BLaER1 treated with 17β-estradiol and CSF1 and Interleukin-3, amounts not matched to agents 10 nM and 100 nM (cell line): ENCODE results near the gene WIZ.

Experiments used
- H3K27ac ChIP-seq, 11 experiments: shearing (Covaris generic); formaldehyde crosslinking; 2 replicates each; pipeline ENCODE4 v1.8.1; 2022
- H3K27me3 ChIP-seq, 11 experiments: shearing (Covaris generic); formaldehyde crosslinking; 2 replicates each; pipeline ENCODE4 v1.8.1; 2022
- H3K36me3 ChIP-seq, 11 experiments: shearing (Covaris generic); formaldehyde crosslinking; 2 replicates each; pipeline ENCODE4 v1.8.1; 2022
- H3K4me1 ChIP-seq, 10 experiments: shearing (Covaris generic); formaldehyde crosslinking; 2 replicates each; pipeline ENCODE4 v1.8.1; 2022
- H3K4me2 ChIP-seq, 11 experiments: shearing (Covaris generic); formaldehyde crosslinking; 2 replicates each; pipeline ENCODE4 v1.8.1; 2022
- H3K4me3 ChIP-seq, 10 experiments: shearing (Covaris generic); formaldehyde crosslinking; 2 replicates each; pipeline ENCODE4 v1.8.1; 2022
- H3K9ac ChIP-seq, 11 experiments: shearing (Covaris generic); formaldehyde crosslinking; 2 replicates each; pipeline ENCODE4 v1.8.1; 2022
- H3K9me3 ChIP-seq, 11 experiments: shearing (Covaris generic); formaldehyde crosslinking; replicated peaks in 1 of 11; 2 replicates each; pipeline ENCODE4 v1.8.1; 2022
- H4K20me1 ChIP-seq, 11 experiments: shearing (Covaris generic); formaldehyde crosslinking; 2 replicates each; pipeline ENCODE4 v1.8.1; 2022
- Cebpa-rat ChIP-seq, 11 experiments: shearing (Covaris generic); IDR thresholded peaks; 2 replicates each; pipeline ENCODE4 v1.8.1; 2022

Gene WIZ

DNA sequence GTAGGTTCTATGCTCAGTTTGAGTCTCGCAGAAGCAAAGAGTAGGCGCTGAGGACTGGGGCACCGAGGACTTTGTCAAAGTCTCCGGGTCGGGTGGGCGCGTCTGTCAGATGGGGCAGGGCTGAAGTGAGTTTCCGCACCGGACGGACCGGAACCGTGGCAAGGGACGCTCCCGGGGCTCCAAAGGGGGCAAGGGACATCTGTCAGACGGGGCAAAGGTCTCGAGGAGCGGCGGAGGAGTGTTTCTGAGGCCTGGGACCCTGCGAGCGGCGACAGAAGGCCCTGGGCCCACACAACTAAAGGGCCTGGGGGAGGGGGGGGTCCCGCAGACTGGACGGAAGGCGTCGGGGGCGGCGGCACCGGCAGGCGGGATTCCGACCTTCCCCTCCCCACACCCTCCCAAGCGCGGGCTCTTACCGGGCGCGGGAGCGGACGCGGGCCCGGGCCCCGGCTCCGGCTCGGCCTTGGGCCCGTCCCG is 17.7 kb downstream of the WIZ start:
- peaks cover 27 to 65% (median 52%) of the 10 kb centered on the region in 10 experiments for H3K4me1 ChIP-seq
- H3K36me3 ChIP-seq = peaks cover 27 to 41% (median 41%) of the 10 kb centered on the region in 11 experiments
- TF ChIP-seq Cebpa-rat (IDR thresholded peaks at IDR 0.05) = no peak
- H3K9me3 ChIP-seq = no peaks in the 10 kb centered on the region; a peak in 1 of 22 replicates
- H3K4me3 ChIP-seq = peak overlapping the region; percentile 70 to 98 (median 94)
- no peaks in the 10 kb centered on the region for H3K27me3 ChIP-seq
- H3K4me2 ChIP-seq = peak overlapping the region; percentile 87 to 100 (median 97)
- H4K20me1 ChIP-seq = peaks cover 0 to 50% (median 47%) of the 10 kb centered on the region in 11 experiments; a peak in 20 of 22 replicates
- peak overlapping the region; percentile 80 to 99 (median 95) for H3K27ac ChIP-seq
- peak overlapping the region; percentile 90 to 100 (median 97) for H3K9ac ChIP-seq

DNA sequence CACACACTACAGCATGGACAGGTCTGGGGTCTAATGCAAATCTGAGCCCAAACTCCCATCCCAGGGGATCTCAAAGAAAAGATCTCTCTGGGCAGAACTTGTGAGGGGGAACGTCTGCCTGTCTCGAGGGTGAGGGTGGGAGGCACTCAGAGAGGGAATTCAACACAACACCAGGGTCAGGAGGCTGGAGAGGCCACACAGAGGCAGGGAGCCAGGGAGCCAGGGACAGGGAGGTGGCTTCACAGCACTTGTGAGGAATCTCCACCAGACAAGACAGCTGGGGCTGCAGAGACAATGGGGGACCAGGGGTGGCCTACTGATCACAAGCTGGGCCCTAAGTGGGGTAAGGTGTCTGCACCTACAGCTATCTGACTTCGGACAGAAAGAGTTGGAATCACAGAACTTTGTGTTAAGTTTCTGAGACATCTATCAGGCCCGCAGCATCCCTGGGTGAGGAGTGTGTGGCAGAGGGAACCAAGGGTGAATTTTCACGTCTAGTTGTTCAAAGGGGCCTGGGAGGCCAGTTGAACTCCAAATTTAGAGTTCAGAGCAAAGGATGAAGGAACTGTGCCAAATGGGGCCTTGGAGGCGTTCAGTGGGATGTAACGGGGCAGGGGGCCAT is 18.2 kb downstream of the WIZ start:
- H3K4me3 ChIP-seq = peak overlapping the region; percentile 70 to 98 (median 94)

DNA sequence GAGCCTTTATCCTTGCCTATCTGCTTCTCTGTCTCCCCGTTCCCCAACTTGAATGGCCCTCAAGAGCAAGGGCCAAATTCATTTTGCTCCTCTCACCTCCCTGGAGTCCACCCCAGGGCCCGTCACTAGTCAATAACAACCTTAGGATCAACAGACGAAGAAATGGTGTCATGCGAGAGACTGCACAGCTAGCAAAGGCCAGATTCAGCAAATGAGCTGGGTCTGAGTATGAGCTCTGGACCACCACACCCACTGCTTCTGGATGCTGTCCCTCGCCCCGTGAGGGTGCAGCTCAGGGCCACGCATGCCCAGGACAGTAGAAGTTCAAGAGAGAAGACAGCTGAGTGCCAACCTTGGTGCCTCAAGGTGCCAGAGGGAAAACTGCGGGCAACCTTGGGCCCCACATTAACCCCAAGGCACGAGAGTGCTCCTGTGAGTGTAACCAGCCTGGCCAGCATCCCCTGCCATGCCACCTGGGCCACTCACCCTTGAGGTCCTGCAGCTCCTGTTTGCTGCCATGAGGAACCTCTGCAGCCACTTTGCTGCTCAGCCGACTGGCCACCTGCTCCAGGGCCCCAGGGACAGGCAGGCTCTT is 19.1 kb downstream of the WIZ start:
- Histone ChIP-seq H3K4me2 (peak overlapping the region; percentile 87 to 100 (median 97)), H4K20me1 (peaks cover 0 to 62% (median 57%) of the 10 kb centered on the region in 11 experiments; a peak in 20 of 22 replicates), H3K27ac (peak overlapping the region in 10 of 11 experiments; percentile 11 to 99 (median 94); a peak in 11 of 22 replicates), H3K27me3 (no peaks in the 10 kb centered on the region), H3K9me3 (peaks cover 0 to 10% (median 0%) of the 10 kb centered on the region in 11 experiments; a peak in 1 of 22 replicates), H3K4me3 (peak overlapping the region; percentile 70 to 98 (median 94); a peak in 19 of 20 replicates), H3K9ac (peak overlapping the region; percentile 90 to 100 (median 97); a peak in 21 of 22 replicates), H3K36me3 (peaks cover 40 to 55% (median 53%) of the 10 kb centered on the region in 11 experiments), H3K4me1 (peaks cover 24 to 52% (median 40%) of the 10 kb centered on the region in 10 experiments)
- TF ChIP-seq Cebpa-rat (IDR thresholded peaks at IDR 0.05) = no peak

More for the DNA sequence above, 18.2 kb downstream of the WIZ start:
- no peak for TF ChIP-seq Cebpa-rat (IDR thresholded peaks at IDR 0.05)
- peak overlapping the region; percentile 80 to 99 (median 95) for H3K27ac ChIP-seq
- peaks cover 26 to 61% (median 48%) of the 10 kb centered on the region in 10 experiments for H3K4me1 ChIP-seq
- H4K20me1 ChIP-seq = peaks cover 0 to 56% (median 52%) of the 10 kb centered on the region in 11 experiments; a peak in 20 of 22 replicates
- H3K27me3 ChIP-seq = no peaks in the 10 kb centered on the region
- peaks cover 33 to 47% (median 45%) of the 10 kb centered on the region in 11 experiments for H3K36me3 ChIP-seq
- H3K4me2 ChIP-seq = peak overlapping the region; percentile 87 to 100 (median 97)
- peaks cover 0 to 4% (median 0%) of the 10 kb centered on the region in 11 experiments; a peak in 1 of 22 replicates for H3K9me3 ChIP-seq
- peak overlapping the region; percentile 90 to 100 (median 97) for H3K9ac ChIP-seq

DNA sequence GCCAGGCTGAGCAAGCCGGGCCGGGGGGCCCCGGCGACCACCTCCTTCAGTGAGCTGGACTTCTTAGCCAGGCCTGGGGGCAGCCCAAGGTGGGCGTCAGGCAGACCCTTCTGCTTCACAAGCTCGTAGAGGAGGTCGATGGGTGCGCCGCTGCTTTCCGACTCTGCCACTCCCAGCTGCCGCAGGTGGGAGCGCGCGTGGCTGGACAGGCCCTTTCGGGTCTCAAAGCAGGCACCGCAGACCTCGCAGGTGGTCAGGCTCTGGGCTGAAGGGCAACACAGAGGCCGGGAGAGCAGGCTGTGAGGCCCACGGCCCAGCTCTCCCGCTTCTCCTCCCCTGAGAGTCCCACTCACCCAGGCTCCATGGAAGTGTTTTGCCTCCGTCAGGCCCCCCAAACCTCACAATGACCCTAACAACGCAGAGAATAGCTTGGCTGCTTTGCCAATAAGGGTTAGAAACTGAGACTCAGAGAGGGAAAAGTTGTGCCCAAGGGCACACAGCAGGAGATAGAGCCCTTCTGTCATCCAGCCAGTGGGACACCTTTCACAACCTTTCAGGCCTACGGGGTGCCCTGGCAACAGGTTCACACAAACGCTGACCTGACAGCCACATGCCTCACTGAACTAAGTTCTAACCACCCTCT is 19.8 kb downstream of the WIZ start:
- peak overlapping the region in 2 of 10 experiments; percentile 6 to 97; a peak in 1 of 20 replicates for H3K4me3 ChIP-seq
- peak overlapping the region; percentile 87 to 100 (median 97); a peak in 21 of 22 replicates for H3K4me2 ChIP-seq
- no peak for TF ChIP-seq Cebpa-rat (IDR thresholded peaks at IDR 0.05)

DNA sequence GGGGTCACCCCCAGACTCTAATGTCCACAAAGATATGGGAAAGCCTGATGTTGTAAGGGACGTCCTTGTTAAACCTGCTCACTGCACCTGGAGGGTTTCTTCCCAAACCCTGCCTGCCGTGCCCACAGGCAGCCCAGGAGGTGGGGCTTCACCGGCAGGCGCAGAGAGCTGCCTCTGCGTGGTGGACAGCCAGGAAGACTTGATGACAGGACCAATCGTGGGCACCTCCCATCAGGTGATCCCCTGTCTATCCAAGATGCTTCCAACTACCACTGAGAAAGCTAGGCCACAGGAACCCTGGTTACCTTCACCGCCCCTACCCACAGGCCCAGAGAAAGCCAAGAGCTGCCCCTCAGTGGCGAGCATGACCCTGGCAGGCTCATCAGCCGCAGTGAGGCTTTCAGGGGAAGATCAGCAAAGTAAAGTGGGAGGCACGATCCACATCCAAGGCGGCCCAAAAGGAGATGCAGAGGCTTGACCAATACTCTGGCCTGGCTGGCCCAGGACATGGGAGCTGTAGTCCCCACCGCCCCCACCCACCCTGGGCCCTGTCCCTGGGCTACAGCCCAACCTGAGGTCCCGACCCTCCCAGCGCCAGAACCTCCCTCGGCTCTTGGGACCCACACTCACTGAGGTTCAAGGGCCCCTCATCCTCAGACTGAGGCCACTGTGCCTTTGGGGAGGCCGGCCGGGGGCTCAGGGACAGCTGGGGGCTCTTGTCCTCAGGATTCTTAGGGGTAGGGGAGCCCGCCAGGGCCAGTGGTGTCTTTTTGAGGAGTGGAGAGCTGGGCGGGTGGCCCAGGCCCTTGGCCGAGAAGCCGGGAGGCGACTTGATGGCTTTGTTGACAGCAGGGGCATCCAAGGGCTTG is 20.6 kb downstream of the WIZ start:
- no peak for TF ChIP-seq Cebpa-rat (IDR thresholded peaks at IDR 0.05)
- Histone ChIP-seq H3K9me3 (peaks cover 0 to 22% (median 9%) of the 10 kb centered on the region in 11 experiments; a peak in 14 of 22 replicates), H3K4me3 (no peak overlapping the region), H3K27me3 (no peaks in the 10 kb centered on the region), H3K4me2 (0 out of 22 replicates have a peak overlapping the region, but pooled peaks of 1 of the 11 experiments have one; percentile 98), H3K36me3 (peaks cover 55 to 70% (median 67%) of the 10 kb centered on the region in 11 experiments), H3K27ac (peak overlapping the region in 1 of 11 experiments; percentile 2; a peak in 2 of 22 replicates), H4K20me1 (peaks cover 0 to 76% (median 60%) of the 10 kb centered on the region in 11 experiments; a peak in 20 of 22 replicates), H3K4me1 (peaks cover 24 to 37% (median 27%) of the 10 kb centered on the region in 10 experiments), H3K9ac (peak overlapping the region in 8 of 11 experiments; percentile 97 to 100 (median 98); a peak in 9 of 22 replicates)

More for the DNA sequence above, 19.8 kb downstream of the WIZ start:
- Histone ChIP-seq H3K27me3 (no peaks in the 10 kb centered on the region), H3K4me1 (peaks cover 24 to 45% (median 33%) of the 10 kb centered on the region in 10 experiments), H3K36me3 (peaks cover 47 to 62% (median 59%) of the 10 kb centered on the region in 11 experiments), H3K9me3 (peaks cover 0 to 14% (median 2%) of the 10 kb centered on the region in 11 experiments; a peak in 13 of 22 replicates), H3K27ac (peak overlapping the region in 4 of 11 experiments; percentile 8 to 95 (median 87); a peak in 4 of 22 replicates), H3K9ac (peak overlapping the region; percentile 90 to 100 (median 97); a peak in 20 of 22 replicates), H4K20me1 (peaks cover 0 to 68% (median 60%) of the 10 kb centered on the region in 11 experiments; a peak in 20 of 22 replicates)

DNA sequence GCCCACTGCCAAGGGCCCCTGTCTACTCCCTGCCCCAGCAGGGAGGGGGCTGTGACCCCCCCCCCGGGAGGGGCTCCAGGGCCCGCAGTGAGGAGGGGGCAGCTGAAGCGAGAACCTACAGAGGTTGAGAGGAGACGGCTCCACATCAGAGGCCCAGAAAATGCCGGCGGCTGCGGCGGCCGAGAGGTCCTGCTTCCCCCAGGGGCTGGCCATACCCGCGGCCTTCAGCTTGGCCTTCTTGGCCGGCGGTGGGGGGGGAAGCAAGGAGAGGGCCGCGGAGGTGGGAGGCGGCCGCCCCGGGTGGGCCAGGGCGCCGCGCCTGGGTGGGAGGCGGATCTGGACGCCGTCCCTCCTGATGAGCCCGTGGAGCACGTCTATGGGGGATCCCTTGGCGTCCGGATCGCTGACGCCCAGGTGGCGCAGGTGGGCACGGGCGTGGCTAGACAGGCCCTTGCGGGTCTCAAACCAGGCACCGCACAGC is 21.7 kb downstream of the WIZ start:
- peaks cover 22 to 32% (median 25%) of the 10 kb centered on the region in 10 experiments for H3K4me1 ChIP-seq
- H3K9ac ChIP-seq = peak overlapping the region in 1 of 11 experiments; percentile 32; a peak in 2 of 22 replicates
- H3K27ac ChIP-seq = 0 out of 22 replicates have a peak overlapping the region, but pooled peaks of 1 of the 11 experiments have one; percentile 2
- H3K4me2 ChIP-seq = no peak overlapping the region
- H3K4me3 ChIP-seq = no peak overlapping the region
- peaks cover 0 to 85% (median 65%) of the 10 kb centered on the region in 11 experiments; a peak in 20 of 22 replicates for H4K20me1 ChIP-seq
- H3K36me3 ChIP-seq = peaks cover 66 to 81% (median 79%) of the 10 kb centered on the region in 11 experiments
- H3K27me3 ChIP-seq = no peaks in the 10 kb centered on the region
- no peak for TF ChIP-seq Cebpa-rat (IDR thresholded peaks at IDR 0.05)
- peaks cover 8 to 33% (median 21%) of the 10 kb centered on the region in 11 experiments for H3K9me3 ChIP-seq

DNA sequence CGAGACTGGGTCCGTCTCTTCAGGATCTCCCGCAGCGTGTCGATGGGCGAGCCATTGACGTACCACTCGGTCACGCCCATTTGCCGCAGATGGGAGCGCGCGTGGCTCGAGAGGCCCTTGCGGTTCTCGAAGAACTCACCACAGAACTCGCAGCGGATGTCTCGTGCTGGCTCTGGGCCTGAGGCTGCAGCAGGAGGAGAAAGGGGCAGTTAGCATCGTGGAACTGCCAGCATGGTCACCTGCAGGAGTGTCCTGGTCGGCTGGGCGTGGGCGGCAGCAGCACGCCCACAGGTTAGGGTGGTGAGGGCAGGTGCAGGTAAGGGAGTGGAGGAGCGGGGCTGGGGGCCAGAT is 22.4 kb downstream of the WIZ start:
- H3K9ac ChIP-seq = no peak overlapping the region

More for the DNA sequence above, 22.4 kb downstream of the WIZ start:
- Histone ChIP-seq H3K36me3 (peaks cover 73 to 88% (median 86%) of the 10 kb centered on the region in 11 experiments), H3K4me2 (no peak overlapping the region), H3K4me1 (peaks cover 29 to 36% (median 31%) of the 10 kb centered on the region in 10 experiments), H4K20me1 (peaks cover 0 to 92% (median 72%) of the 10 kb centered on the region in 11 experiments; a peak in 20 of 22 replicates), H3K27ac (no peak overlapping the region; a peak in 1 of 22 replicates), H3K9me3 (peaks cover 10 to 35% (median 22%) of the 10 kb centered on the region in 11 experiments), H3K4me3 (no peak overlapping the region), H3K27me3 (no peaks in the 10 kb centered on the region)
- TF ChIP-seq Cebpa-rat (IDR thresholded peaks at IDR 0.05) = no peak
